ENCODE data around the gene ACOT11. TPM values are rescaled to one million over a fixed set of nuclear protein-coding genes. Genes with fewer than 3 reads are reported as not detected.
A peak's percentile ranks its signal among the peaks of the same experiment; 100 is the strongest.

ACOT11 gene
- total and polyA plus RNA-seq, 9 donors: 3.0 to 28.4 (median 14.7) TPM

GRCh38 chr1:54542120-54542961 is 5.7 kb upstream of the ACOT11 start:
- H3K27ac ChIP-seq: peak overlapping the region; percentile 70 to 86
- WGBS, 3 donors: 0 to 1% (median 0%) methylated on average over 39 to 61 of the region's 61 CpGs
- DNase-seq: peak; percentile 61 to 87 (median 75)
- peak overlapping the region; percentile 53 for H3K4me3 ChIP-seq
- no peaks in the 10 kb centered on the region for H3K27me3 ChIP-seq
- intact Hi-C loops (cut with DNase I): no loop called here
- no peaks in the 10 kb centered on the region for H3K9me3 ChIP-seq
- H3K4me1 ChIP-seq (ENCODE audit: insufficient read depth): no peaks in the 10 kb centered on the region
- TF ChIP-seq POLR2A (IDR thresholded peaks at IDR 0.05) (no peak), EP300 (IDR thresholded peaks at IDR 0.05) (no peak), CTCF (IDR thresholded peaks at IDR 0.05) (no peak)
- no peaks in the 10 kb centered on the region for H3K36me3 ChIP-seq

- intact Hi-C loops (cut with DNase I): no loop called here
- WGBS, 3 donors: 16 to 28% (median 28%) methylated on average over 12 of the region's 12 CpGs
These were observed 5.0 kb upstream of the ACOT11 start for GRCh38 chr1:54542962-54543539.

GRCh38 chr1:54543729-54544496 is 4.1 kb upstream of the ACOT11 start:
- Histone ChIP-seq H3K27ac (peak overlapping the region in 1 of 2 donors; percentile 25), H3K36me3 (no peaks in the 10 kb centered on the region), H3K4me3 (no peak overlapping the region), H3K9me3 (no peaks in the 10 kb centered on the region), H3K4me1 (ENCODE audit: insufficient read depth) (peaks cover 4% of the 10 kb centered on the region), H3K27me3 (no peaks in the 10 kb centered on the region)
- no peak for DNase-seq
- intact Hi-C loops (cut with DNase I): no loop called here
- TF ChIP-seq CTCF (IDR thresholded peaks at IDR 0.05): no peak
- no peak for TF ChIP-seq EP300 (IDR thresholded peaks at IDR 0.05)
- TF ChIP-seq POLR2A (IDR thresholded peaks at IDR 0.05): no peak
- 79 to 81% (median 80%) methylated on average over 13 of the region's 13 CpGs for WGBS, 3 donors

More at GRCh38 chr1:54542962-54543539, 5.0 kb upstream of the ACOT11 start:
- TF ChIP-seq POLR2A (IDR thresholded peaks at IDR 0.05): no peak
- TF ChIP-seq EP300 (IDR thresholded peaks at IDR 0.05): no peak
- no peak for TF ChIP-seq CTCF (IDR thresholded peaks at IDR 0.05)
- H3K27me3 ChIP-seq: no peaks in the 10 kb centered on the region
- peak overlapping the region; percentile 70 to 86 for H3K27ac ChIP-seq
- DNase-seq: no peak
- H3K9me3 ChIP-seq: no peaks in the 10 kb centered on the region
- H3K36me3 ChIP-seq: no peaks in the 10 kb centered on the region
- H3K4me1 ChIP-seq (ENCODE audit: insufficient read depth): peaks cover 4% of the 10 kb centered on the region
- peak overlapping the region; percentile 53 for H3K4me3 ChIP-seq

GRCh38 chr1:54545916-54546635 is 2.0 kb upstream of the ACOT11 start:
- no peak overlapping the region for H3K4me3 ChIP-seq
- WGBS, 3 donors: 89 to 90% (median 90%) methylated on average over 11 of the region's 11 CpGs
- intact Hi-C loops (cut with DNase I): loop anchor here in 1 of 4 donors (2.0 kb wide), 1 partner anchor 35 kb away; no protein-coding TSS in a partner anchor

More at GRCh38 chr1:54545916-54546635, 2.0 kb upstream of the ACOT11 start:
- peaks cover 12% of the 10 kb centered on the region for H3K4me1 ChIP-seq (ENCODE audit: insufficient read depth)
- H3K9me3 ChIP-seq: no peaks in the 10 kb centered on the region
- TF ChIP-seq EP300 (IDR thresholded peaks at IDR 0.05) (no peak), CTCF (IDR thresholded peaks at IDR 0.05) (no peak), POLR2A (IDR thresholded peaks at IDR 0.05) (no peak)
- H3K36me3 ChIP-seq: no peaks in the 10 kb centered on the region
- no peak for DNase-seq
- no peaks in the 10 kb centered on the region for H3K27me3 ChIP-seq
- no peak overlapping the region for H3K27ac ChIP-seq

All from ovary (tissue), 9 donors.